T-helper 17 cell (primary cell): ENCODE results near the gene AUH. TPM values are rescaled to one million over a fixed set of nuclear protein-coding genes. Genes with fewer than 3 reads are reported as not detected.

ENCODE experiments used
- ATAC-seq: fragments of 150-1000 bp; cut with Tn5 transposase; 2 replicates; pipeline ENCODE4 v1.10.0; 2021; ENCODE audit warnings: mild to moderate bottlenecking, moderate library complexity
- DNase-seq, 3 donors: peaks; one replicate each; pipeline versions ENCODE4 v3.0.0 to v3.0.0-alpha.2; 2020 to 2021
- H3K9me3 ChIP-seq: one replicate; pipeline ENCODE4 v1.7.0; 2013; ENCODE audit warnings: low read length, mild to moderate bottlenecking; ENCODE audit not compliant: control insufficient read depth, poor library complexity, severe bottlenecking
- H3K27ac Mint-ChIP-seq: one replicate; pipeline ENCODE4 v1.8.0; 2022; ENCODE audit warnings: mild to moderate bottlenecking, moderate library complexity, mixed read lengths
- H3K27me3 Mint-ChIP-seq: one replicate; pipeline ENCODE4 v1.8.0; 2022; ENCODE audit warnings: mixed read lengths
- H3K36me3 Mint-ChIP-seq: one replicate; pipeline ENCODE4 v1.8.0; 2022; ENCODE audit warnings: low read depth, mixed read lengths
- H3K4me1 Mint-ChIP-seq: one replicate; pipeline ENCODE4 v1.8.0; 2022; ENCODE audit warnings: mild to moderate bottlenecking, mixed read lengths
- H3K4me3 Mint-ChIP-seq: one replicate; pipeline ENCODE4 v1.8.0; 2022; ENCODE audit warnings: mild to moderate bottlenecking, moderate library complexity, mixed read lengths
- total RNA-seq, 4 donors: library from RNA in 2 of 4; stranded (reverse) in 2 of 4; gene quantifications; one replicate each; pipeline ENCODE4 v1.2.3 and lab custom pipeline; 2022 to 2026

The AUH gene
- total RNA-seq, 2 donors from 2014 or later, result 15.2 to 17.2 TPM

- Mint-ChIP-seq H3K4me1 (peaks cover 11% of the 10 kb centered on the region), H3K27ac (no peak overlapping the region)
Measured at GRCh38 chr9:91197232-91198181, 164.2 kb downstream of the AUH start.

GRCh38 chr9:91196103-91196950, 165.4 kb downstream of the AUH start:
- no peaks in the 10 kb centered on the region for H3K9me3 ChIP-seq
- no peak overlapping the region for H3K27ac Mint-ChIP-seq
- no peaks in the 10 kb centered on the region for H3K27me3 Mint-ChIP-seq
- ATAC-seq (no peak), DNase-seq (no peak)
- H3K4me1 Mint-ChIP-seq, result peaks cover 16% of the 10 kb centered on the region
- H3K4me3 Mint-ChIP-seq, result no peak overlapping the region
- no peaks in the 10 kb centered on the region for H3K36me3 Mint-ChIP-seq

More at GRCh38 chr9:91197232-91198181, 164.2 kb downstream of the AUH start:
- H3K9me3 ChIP-seq, result no peaks in the 10 kb centered on the region
- Mint-ChIP-seq H3K4me3 (no peak overlapping the region), H3K27me3 (no peaks in the 10 kb centered on the region), H3K36me3 (no peaks in the 10 kb centered on the region)
- DNase-seq, result no peak
- no peak for ATAC-seq

- peak overlapping the region; percentile 90 for H3K27ac Mint-ChIP-seq
- no peak for DNase-seq
- H3K4me3 Mint-ChIP-seq, result no peak overlapping the region
- H3K4me1 Mint-ChIP-seq, result peaks cover 16% of the 10 kb centered on the region
- H3K36me3 Mint-ChIP-seq, result no peaks in the 10 kb centered on the region
- no peaks in the 10 kb centered on the region for H3K27me3 Mint-ChIP-seq
- no peaks in the 10 kb centered on the region for H3K9me3 ChIP-seq
- no peak for ATAC-seq
Measured at GRCh38 chr9:91195372-91196012, 166.2 kb downstream of the AUH start.

GRCh38 chr9:91193658-91194391, 167.9 kb downstream of the AUH start:
- no peaks in the 10 kb centered on the region for H3K9me3 ChIP-seq
- no peaks in the 10 kb centered on the region for H3K36me3 Mint-ChIP-seq
- DNase-seq (peak in 2 of 3 donors; percentile 15 to 27), ATAC-seq (peak; percentile 82)
- H3K27me3 Mint-ChIP-seq, result no peaks in the 10 kb centered on the region
- peak overlapping the region; percentile 92 for H3K4me3 Mint-ChIP-seq
- H3K4me1 Mint-ChIP-seq, result peaks cover 16% of the 10 kb centered on the region
- peak overlapping the region; percentile 90 for H3K27ac Mint-ChIP-seq

- H3K4me1 Mint-ChIP-seq, result peaks cover 16% of the 10 kb centered on the region
- DNase-seq (no peak), ATAC-seq (peak; percentile 47)
- no peaks in the 10 kb centered on the region for H3K27me3 Mint-ChIP-seq
- H3K4me3 Mint-ChIP-seq, result peak overlapping the region; percentile 92
- H3K9me3 ChIP-seq, result no peaks in the 10 kb centered on the region
- no peaks in the 10 kb centered on the region for H3K36me3 Mint-ChIP-seq
- peak overlapping the region; percentile 90 for H3K27ac Mint-ChIP-seq
Measured at GRCh38 chr9:91193087-91193657, 168.5 kb downstream of the AUH start.

- Mint-ChIP-seq H3K4me1 (peaks cover 16% of the 10 kb centered on the region), H3K27me3 (no peaks in the 10 kb centered on the region), H3K4me3 (peak overlapping the region; percentile 92), H3K27ac (no peak overlapping the region), H3K36me3 (no peaks in the 10 kb centered on the region)
- H3K9me3 ChIP-seq, result no peaks in the 10 kb centered on the region
- DNase-seq (no peak), ATAC-seq (no peak)
Measured at GRCh38 chr9:91192381-91193086, 169.2 kb downstream of the AUH start.

- Mint-ChIP-seq H3K4me1 (peaks cover 16% of the 10 kb centered on the region), H3K27ac (no peak overlapping the region), H3K36me3 (peaks cover 2% of the 10 kb centered on the region), H3K4me3 (peak overlapping the region; percentile 7), H3K27me3 (no peaks in the 10 kb centered on the region)
- H3K9me3 ChIP-seq, result no peaks in the 10 kb centered on the region
- ATAC-seq, result no peak
- DNase-seq, result no peak
Measured at GRCh38 chr9:91191411-91192380, 170.0 kb downstream of the AUH start.

- no peaks in the 10 kb centered on the region for H3K9me3 ChIP-seq
- Mint-ChIP-seq H3K27ac (no peak overlapping the region), H3K27me3 (no peaks in the 10 kb centered on the region), H3K36me3 (peaks cover 2% of the 10 kb centered on the region), H3K4me1 (peaks cover 16% of the 10 kb centered on the region), H3K4me3 (no peak overlapping the region)
- ATAC-seq (no peak), DNase-seq (no peak)
Measured at GRCh38 chr9:91190062-91190461, 171.7 kb downstream of the AUH start.

- H3K9me3 ChIP-seq, result no peaks in the 10 kb centered on the region
- ATAC-seq, result no peak
- Mint-ChIP-seq H3K4me1 (peaks cover 12% of the 10 kb centered on the region), H3K4me3 (no peak overlapping the region), H3K27ac (no peak overlapping the region), H3K27me3 (no peaks in the 10 kb centered on the region), H3K36me3 (peaks cover 2% of the 10 kb centered on the region)
- DNase-seq, result no peak
Measured at GRCh38 chr9:91188719-91189590, 172.8 kb downstream of the AUH start.

GRCh38 chr9:91187965-91188344, 173.8 kb downstream of the AUH start:
- peaks cover 7% of the 10 kb centered on the region for H3K4me1 Mint-ChIP-seq
- ATAC-seq, result no peak

More at GRCh38 chr9:91187965-91188344, 173.8 kb downstream of the AUH start:
- no peaks in the 10 kb centered on the region for H3K9me3 ChIP-seq
- Mint-ChIP-seq H3K4me3 (no peak overlapping the region), H3K27ac (no peak overlapping the region), H3K36me3 (peaks cover 2% of the 10 kb centered on the region), H3K27me3 (no peaks in the 10 kb centered on the region)
- DNase-seq, result no peak
